ENCODE data around the gene PIK3R5.

PIK3R5 gene, protein sequence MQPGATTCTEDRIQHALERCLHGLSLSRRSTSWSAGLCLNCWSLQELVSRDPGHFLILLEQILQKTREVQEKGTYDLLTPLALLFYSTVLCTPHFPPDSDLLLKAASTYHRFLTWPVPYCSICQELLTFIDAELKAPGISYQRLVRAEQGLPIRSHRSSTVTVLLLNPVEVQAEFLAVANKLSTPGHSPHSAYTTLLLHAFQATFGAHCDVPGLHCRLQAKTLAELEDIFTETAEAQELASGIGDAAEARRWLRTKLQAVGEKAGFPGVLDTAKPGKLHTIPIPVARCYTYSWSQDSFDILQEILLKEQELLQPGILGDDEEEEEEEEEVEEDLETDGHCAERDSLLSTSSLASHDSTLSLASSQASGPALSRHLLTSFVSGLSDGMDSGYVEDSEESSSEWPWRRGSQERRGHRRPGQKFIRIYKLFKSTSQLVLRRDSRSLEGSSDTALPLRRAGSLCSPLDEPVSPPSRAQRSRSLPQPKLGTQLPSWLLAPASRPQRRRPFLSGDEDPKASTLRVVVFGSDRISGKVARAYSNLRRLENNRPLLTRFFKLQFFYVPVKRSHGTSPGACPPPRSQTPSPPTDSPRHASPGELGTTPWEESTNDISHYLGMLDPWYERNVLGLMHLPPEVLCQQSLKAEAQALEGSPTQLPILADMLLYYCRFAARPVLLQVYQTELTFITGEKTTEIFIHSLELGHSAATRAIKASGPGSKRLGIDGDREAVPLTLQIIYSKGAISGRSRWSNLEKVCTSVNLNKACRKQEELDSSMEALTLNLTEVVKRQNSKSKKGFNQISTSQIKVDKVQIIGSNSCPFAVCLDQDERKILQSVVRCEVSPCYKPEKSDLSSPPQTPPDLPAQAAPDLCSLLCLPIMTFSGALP

DNA sequence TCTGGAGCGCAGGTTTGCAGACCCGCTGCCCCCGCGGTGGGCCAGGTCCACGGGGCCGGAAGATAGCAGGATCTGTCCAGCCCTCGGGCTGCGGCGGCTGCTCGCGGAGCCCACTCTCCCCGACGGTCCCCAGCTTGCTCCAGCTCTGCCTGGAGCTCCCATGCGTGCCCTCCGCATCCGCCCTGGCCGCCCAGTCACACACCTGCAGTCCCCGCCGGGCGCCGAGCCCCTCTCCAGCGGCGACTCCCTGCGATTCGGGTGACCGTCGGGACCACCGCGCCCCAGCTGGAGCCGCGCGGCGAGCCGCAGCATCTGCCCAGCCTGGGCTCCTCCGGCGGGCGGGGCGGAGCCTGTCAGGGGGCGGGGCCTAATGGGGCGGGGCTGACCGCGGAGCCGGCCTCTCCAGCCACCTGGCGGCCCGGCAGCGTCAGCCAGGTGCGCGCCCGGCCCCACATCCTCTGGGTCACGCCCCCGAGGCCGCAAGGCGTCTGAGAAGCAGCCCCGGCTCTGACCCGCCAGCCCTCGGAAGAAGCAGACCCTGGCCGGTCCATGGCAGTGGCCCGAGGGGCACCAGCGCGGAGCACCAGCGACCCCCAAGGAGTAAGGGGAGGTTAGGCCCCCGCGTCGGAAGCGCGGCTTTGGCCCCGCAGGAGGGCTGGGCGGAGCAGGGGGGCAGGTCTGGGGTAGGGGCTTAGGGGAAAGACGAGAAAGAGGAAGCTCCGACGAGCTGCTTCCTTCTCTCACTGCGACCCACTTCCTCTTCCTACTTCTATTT lies at the start of gene PIK3R5:
Gene PIK3R5 (minus strand): TSS at position 314 of the 775 bp plus-strand sequence. CDS start 54,213 bp downstream, outside the sequence.
- peak; percentile 70 to 73 for DNase-seq (ENCODE audit: low read depth in 2 of 2, low spot score in 1 of 2)

GRCh38 chr17:9011001-9011400 lies 45.5 kb upstream of the PIK3R5 start:
- DNase-seq (ENCODE audit: low read depth in 2 of 2, low spot score in 1 of 2) = no peak

- no peak for DNase-seq (ENCODE audit: low read depth in 2 of 2, low spot score in 1 of 2)
Measured at GRCh38 chr17:9009737-9010136, 44.2 kb upstream of the PIK3R5 start.

- no peak for DNase-seq (ENCODE audit: low read depth in 2 of 2, low spot score in 1 of 2)
Measured at GRCh38 chr17:9009096-9009495, 43.6 kb upstream of the PIK3R5 start.

- no peak for DNase-seq (ENCODE audit: low read depth in 2 of 2, low spot score in 1 of 2)
Measured at GRCh38 chr17:9007052-9007714, 41.7 kb upstream of the PIK3R5 start.

DNA sequence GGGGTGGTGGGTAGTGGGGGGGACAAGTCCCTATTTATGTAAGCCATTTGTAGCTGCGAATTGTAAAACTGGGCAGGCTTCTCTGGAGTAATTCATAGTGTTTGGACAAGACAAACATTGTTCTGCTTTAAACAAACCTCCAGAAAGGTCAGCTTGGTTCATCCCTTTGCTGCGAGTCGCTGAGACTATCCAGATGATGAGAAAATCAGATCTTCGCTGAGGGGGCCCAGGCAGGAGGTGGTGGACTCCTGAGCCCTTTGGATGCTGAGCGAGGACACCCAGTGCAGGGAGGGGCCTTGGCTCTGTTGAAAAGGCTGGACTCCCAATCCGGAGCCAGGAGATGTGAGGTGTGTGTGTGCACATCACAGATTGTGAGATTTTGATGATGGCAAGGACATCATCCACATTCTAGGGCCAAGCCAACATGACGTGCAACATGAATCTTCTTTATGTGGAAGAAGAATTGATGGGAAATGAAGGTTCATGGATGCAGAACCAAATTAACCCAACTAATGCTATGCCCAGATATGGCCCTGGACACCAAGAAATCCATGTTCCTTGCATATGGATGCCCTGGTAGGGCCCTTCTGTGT lies 40.8 kb upstream of the PIK3R5 start:
- no peak for DNase-seq (ENCODE audit: low read depth in 2 of 2, low spot score in 1 of 2)

DNA sequence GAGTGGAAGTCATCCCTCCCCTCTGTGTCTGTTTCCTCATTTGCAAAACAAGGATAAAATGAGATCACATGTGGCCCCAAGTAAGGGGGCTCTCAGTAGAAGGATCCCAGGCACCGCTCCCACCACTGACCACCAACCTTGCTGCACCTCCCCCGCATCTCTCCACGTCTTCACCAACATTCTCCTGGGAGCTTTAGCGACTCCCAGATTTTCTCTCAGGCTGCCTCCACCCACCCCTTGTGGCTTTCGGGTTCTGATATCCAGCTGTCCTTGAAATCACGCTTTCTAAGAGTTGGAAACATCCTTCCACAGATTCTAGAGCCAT lies 39.4 kb upstream of the PIK3R5 start:
- DNase-seq (ENCODE audit: low read depth in 2 of 2, low spot score in 1 of 2) = no peak

GRCh38 chr17:9004132-9004960 lies 38.8 kb upstream of the PIK3R5 start:
- DNase-seq (ENCODE audit: low read depth in 2 of 2, low spot score in 1 of 2) = no peak

GRCh38 chr17:9003355-9004131 lies 38.0 kb upstream of the PIK3R5 start:
- DNase-seq (ENCODE audit: low read depth in 2 of 2, low spot score in 1 of 2) = no peak

DNA sequence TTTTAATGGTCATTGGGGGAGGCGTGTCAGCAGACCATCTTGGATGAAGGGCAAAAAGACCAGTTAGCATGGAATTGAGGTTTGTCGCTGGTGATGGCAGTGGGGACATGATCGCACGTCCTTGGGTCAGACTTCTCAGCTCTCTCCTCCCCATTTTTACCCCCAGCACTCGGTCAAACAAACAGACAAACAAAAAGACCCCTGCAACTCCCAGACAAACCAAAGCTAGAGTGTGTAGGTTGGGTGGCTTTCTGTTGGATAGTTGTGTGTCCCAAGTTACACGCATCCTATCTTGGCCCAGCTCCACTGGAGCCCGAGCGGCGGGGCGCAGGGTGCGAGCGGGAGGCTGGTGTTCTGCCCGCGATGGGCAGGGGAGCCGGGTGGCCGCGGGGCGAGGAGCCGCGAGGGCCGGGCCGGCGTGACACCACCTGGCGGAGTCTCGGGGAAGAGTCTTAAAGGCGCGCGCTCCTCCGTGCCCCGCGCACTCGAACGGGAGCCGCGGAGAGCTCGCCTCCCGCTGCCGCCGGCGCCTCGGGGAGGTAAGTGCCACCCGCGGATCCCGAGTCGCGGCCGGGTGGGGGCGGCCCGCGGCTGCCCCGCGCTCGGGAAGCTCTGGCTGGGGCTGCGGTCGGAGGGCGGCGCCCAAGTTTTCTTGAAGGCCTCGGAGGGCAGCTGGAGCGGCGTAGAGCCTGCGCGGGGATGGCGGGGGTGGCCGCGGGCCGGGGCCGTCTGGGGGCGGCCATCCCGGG lies 37.3 kb upstream of the PIK3R5 start:
- no peak for DNase-seq (ENCODE audit: low read depth in 2 of 2, low spot score in 1 of 2)

DNA sequence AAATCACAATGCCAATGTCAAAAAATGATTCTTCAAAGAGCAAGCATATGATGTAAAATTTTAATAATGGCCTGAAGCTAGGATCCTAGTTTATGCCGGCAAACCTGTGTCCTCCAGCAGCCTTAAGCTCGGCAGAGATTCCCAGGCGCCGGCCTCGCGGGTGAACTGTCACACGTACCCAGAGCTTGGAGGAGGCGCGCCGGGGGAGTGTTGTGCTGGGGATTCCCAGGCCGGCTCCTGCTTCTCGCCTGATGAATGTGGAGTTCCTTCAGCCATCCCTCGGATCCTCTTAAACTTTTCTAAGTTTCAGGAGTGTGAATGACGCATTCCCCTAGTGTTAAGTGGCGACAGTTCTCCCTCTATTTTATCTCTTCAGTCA lies 36.7 kb upstream of the PIK3R5 start:
- no peak for DNase-seq (ENCODE audit: low read depth in 2 of 2, low spot score in 1 of 2)

GRCh38 chr17:9001559-9001958 lies 36.1 kb upstream of the PIK3R5 start:
- no peak for DNase-seq (ENCODE audit: low read depth in 2 of 2, low spot score in 1 of 2)

DNA sequence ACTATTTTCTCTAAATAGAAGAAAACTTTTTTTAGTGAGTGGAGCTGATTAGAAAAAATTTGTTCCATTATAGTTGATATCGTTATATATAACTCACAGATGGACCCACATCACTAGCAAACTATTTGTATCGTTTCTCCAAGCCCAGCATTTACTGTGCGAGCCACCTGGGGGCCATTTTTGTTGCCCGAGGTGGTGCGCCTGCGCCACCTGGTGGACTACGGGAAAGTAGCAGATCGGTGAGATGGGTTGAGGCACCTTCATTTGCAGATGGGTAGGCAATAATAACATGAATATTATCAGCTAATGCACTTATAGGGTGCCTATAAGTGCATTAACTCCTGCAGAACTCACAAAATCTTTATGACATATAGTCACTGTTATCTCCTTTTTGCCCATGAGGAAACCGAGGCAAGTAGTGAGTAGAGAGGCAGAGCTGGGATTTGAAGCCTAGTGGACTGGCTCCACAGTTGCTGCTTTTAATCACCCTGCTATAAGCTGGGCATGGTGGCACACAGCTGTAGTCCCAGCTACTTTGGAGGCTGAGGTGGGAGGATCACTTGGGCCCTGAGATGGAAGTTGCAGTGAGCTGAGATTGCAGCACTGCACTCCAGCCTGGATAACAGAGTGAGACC lies 32.6 kb upstream of the PIK3R5 start:
- DNase-seq (ENCODE audit: low read depth in 2 of 2, low spot score in 1 of 2) = peak; percentile 59 to 66

DNA sequence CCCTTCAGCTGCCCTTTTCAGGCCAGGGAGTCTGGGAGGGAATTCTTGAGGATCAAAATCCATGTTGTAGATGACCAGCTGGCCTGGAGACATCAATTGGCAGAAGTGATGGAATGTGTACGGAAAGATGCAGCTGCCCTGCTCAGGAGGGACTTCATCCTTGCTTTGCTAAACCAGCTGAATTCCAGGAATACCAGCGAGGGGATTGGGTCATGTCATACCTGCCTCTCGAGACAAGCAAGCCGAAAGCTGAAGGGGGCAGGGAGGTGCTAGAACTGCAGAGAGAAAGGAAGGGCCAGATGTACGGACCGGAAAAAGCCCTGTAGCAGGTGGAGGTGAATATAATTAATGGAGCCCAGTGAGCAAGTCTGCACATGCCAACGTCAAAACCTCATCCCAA lies 30.2 kb upstream of the PIK3R5 start:
- no peak for DNase-seq (ENCODE audit: low read depth in 2 of 2, low spot score in 1 of 2)

DNA sequence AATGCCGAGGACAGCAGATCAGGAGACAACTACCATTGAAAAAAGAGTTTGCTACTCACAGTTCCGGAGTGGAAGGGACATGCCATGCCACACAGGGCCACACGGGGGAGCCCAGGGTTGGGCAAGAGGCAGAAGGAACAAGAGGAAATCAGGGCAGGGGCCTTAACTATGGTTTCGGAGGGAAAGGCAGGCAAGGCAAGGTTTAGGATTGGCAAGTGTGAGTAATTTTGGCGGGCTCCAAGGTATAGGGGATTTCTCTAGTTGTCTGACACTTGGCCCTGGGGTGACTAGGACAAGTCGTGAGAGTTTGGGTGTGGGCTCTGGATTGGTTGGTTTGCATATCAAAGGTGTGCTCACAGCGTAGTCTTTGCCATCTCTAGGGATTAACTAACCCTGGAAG lies 28.8 kb upstream of the PIK3R5 start:
- peak; percentile 18 to 26 for DNase-seq (ENCODE audit: low read depth in 2 of 2, low spot score in 1 of 2)

DNA sequence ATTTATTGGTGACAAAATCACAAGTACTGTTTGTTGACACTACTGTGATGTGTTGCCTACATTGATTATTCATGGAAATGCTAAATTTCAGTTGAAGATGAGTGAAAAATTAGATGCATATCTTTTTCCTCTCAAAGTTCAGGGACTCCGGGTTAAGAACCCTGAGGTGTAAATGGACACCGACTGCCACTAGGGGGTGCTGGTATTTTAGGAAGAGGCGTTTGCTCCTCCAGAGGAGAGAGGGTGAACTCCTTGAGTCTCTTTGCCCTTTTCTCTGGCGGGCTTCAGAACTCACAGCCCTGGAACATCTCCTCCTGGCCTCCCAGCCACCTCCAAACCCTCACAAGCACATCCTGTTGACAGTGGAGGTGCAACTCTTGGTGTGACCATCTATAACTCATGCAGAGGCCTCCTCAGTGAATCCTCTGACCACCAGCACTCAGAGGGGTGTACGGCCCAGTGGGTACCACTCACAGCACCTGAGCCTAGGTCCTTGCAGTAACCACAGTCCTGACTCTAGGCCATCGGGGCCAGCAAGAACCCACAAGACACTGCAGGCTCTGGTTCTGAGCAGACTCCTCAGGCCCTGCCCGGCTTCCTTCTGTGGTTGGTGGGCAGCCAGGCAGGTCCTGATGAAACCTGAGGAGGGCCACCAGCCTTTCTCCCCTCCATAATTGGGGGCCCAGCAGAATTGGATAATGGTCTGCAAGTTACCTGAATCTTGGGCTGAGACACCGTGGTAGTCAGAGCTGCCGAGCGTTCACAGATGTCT lies 26.2 kb upstream of the PIK3R5 start:
- peak; percentile 33 to 39 for DNase-seq (ENCODE audit: low read depth in 2 of 2, low spot score in 1 of 2)

Measured in stimulated activated CD8-positive, alpha-beta memory T cell treated with anti-CD3 and anti-CD28 coated beads, Interleukin-4, amount 100 ng/mL, for 1 hour (primary cell).